Measurements from ENCODE around the gene PALD1. TPM values are rescaled to one million over a fixed set of nuclear protein-coding genes. Genes with fewer than 3 reads are reported as not detected.

The PALD1 gene
- total and polyA plus RNA-seq, 2 of the 13 experiments (the other 11 are each of a cell fraction or from before 2014, with no cell fraction given): 0.07 to 0.09 TPM

DNA sequence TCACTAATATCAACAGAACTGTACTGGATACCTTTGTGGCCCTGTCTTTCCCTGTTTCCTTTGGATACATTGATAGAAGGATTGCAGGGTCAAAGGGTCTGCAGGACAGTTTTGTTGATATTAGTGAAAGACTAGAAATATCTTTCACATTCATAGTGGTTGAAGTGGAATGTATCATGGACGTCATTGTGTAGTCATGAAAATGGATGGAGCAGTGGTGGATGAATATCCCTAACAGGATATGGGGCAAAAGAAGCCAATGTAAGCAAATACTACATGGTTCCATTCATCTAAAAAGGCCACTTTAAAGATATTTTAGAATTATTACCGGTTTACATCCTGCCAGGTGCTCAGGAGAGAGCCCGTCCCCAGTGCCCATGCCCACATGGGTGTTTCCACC is 23.8 kb downstream of the PALD1 start:
- intact Hi-C loops (cut with micrococcal nuclease; ENCODE audit: unreplicated experiment) (no loop called here), in situ Hi-C loops (cut with HindIII; ENCODE audit: extremely low pct_ligation_motif_present, low pct_unique_long_range_greater_than_20kb) (no loop called here)
- no TSS peak for BruUV-seq (replicated peaks)
- ChIA-PET POLR2A (no interaction called here), CTCF (ENCODE audit: low intra/inter-chr PET ratio, low total read pairs) (no interaction called here)
- 47% methylated on average over 3 of the region's 3 CpGs for WGBS (ENCODE audit: low lambda C conversion rate)
- peaks cover 0 to 5% of the 10 kb centered on the region in 2 experiments; a peak in 1 of 5 replicates for H3K27me3 ChIP-seq (ENCODE audit: control insufficient read depth in 1 of 2, insufficient read depth in 2 of 2, low read length in 2 of 2)
- no peak overlapping the region for H2AFZ ChIP-seq (ENCODE audit: low read length)
- H3K36me3 ChIP-seq (replicated peaks in 1 of 2; ENCODE audit: control insufficient read depth in 1 of 2, insufficient read depth in 2 of 2, low read length in 2 of 2): no peaks in the 10 kb centered on the region
- no peak for FAIRE-seq
- no peak overlapping the region for H3K27ac ChIP-seq (ENCODE audit: extremely low read length, insufficient read depth, low read length)
- H3K4me2 ChIP-seq (ENCODE audit: low read depth, low read length): no peak overlapping the region
- no peak for DNase-seq (ENCODE audit: low spot score)
- H3K4me3 ChIP-seq (replicated peaks in 1 of 3; ENCODE audit: insufficient read depth in 1 of 3, low read depth in 2 of 3, low read length in 3 of 3): no peak overlapping the region
- H3K9ac ChIP-seq (ENCODE audit: insufficient read depth, low read depth, low read length): no peak overlapping the region
- ATAC-seq: no peak
- H3K4me1 ChIP-seq (ENCODE audit: insufficient read depth, low read length): peaks cover 29% of the 10 kb centered on the region
- no peaks in the 10 kb centered on the region for H4K20me1 ChIP-seq (ENCODE audit: insufficient read depth, low read length)
- TF ChIP-seq MATR3 (CRISPR knock-in tag; IDR thresholded peaks at IDR 0.05) (no peak), ZIK1 (CRISPR knock-in tag; IDR thresholded peaks at IDR 0.05; ENCODE audit: borderline replicate concordance, low read depth) (no peak), HMG20A (CRISPR knock-in tag; IDR thresholded peaks at IDR 0.05; ENCODE audit: borderline replicate concordance) (no peak), SMC3 (IDR thresholded peaks at IDR 0.05; ENCODE audit: low read length) (no peak), SRSF1 (optimal IDR thresholded peaks at IDR 0.05; ENCODE audit: low read depth, low read length) (no peak), SAFB2 (CRISPR knock-in tag; IDR thresholded peaks at IDR 0.05; ENCODE audit: borderline replicate concordance, low read depth) (no peak), KDM6A (CRISPR knock-in tag; IDR thresholded peaks at IDR 0.05; ENCODE audit: low read depth) (no peak), CENPT (CRISPR knock-in tag; IDR thresholded peaks at IDR 0.05; ENCODE audit: low read depth) (no peak), ZNF446 (CRISPR knock-in tag; IDR thresholded peaks at IDR 0.05) (no peak), ZNF850 (CRISPR knock-in tag; conservative IDR thresholded peaks at IDR 0.05) (no peak), HOXA3 (CRISPR knock-in tag; IDR thresholded peaks at IDR 0.05) (no peak), ZSCAN30 (CRISPR knock-in tag; IDR thresholded peaks at IDR 0.05) (no peak), PHF8 (CRISPR knock-in tag; IDR thresholded peaks at IDR 0.05) (no peak), ZFAT (CRISPR knock-in tag; conservative IDR thresholded peaks at IDR 0.05) (no peak), ZNF335 (CRISPR knock-in tag; IDR thresholded peaks at IDR 0.05) (no peak), MEIS2 (CRISPR knock-in tag; IDR thresholded peaks at IDR 0.05) (no peak)
- TF ChIP-seq, protein P1, sequence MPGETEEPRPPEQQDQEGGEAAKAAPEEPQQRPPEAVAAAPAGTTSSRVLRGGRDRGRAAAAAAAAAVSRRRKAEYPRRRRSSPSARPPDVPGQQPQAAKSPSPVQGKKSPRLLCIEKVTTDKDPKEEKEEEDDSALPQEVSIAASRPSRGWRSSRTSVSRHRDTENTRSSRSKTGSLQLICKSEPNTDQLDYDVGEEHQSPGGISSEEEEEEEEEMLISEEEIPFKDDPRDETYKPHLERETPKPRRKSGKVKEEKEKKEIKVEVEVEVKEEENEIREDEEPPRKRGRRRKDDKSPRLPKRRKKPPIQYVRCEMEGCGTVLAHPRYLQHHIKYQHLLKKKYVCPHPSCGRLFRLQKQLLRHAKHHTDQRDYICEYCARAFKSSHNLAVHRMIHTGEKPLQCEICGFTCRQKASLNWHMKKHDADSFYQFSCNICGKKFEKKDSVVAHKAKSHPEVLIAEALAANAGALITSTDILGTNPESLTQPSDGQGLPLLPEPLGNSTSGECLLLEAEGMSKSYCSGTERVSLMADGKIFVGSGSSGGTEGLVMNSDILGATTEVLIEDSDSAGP (CRISPR knock-in tag; IDR thresholded peaks at IDR 0.05; ENCODE audit: borderline replicate concordance): no peak
- TF ChIP-seq, protein P2, sequence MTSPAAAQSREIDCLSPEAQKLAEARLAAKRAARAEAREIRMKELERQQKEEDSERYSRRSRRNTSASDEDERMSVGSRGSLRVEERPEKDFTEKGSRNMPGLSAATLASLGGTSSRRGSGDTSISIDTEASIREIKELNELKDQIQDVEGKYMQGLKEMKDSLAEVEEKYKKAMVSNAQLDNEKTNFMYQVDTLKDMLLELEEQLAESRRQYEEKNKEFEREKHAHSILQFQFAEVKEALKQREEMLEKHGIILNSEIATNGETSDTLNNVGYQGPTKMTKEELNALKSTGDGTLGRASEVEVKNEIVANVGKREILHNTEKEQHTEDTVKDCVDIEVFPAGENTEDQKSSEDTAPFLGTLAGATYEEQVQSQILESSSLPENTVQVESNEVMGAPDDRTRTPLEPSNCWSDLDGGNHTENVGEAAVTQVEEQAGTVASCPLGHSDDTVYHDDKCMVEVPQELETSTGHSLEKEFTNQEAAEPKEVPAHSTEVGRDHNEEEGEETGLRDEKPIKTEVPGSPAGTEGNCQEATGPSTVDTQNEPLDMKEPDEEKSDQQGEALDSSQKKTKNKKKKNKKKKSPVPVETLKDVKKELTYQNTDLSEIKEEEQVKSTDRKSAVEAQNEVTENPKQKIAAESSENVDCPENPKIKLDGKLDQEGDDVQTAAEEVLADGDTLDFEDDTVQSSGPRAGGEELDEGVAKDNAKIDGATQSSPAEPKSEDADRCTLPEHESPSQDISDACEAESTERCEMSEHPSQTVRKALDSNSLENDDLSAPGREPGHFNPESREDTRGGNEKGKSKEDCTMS (CRISPR knock-in tag; conservative IDR thresholded peaks at IDR 0.05): no peak
- TF ChIP-seq, protein P3, sequence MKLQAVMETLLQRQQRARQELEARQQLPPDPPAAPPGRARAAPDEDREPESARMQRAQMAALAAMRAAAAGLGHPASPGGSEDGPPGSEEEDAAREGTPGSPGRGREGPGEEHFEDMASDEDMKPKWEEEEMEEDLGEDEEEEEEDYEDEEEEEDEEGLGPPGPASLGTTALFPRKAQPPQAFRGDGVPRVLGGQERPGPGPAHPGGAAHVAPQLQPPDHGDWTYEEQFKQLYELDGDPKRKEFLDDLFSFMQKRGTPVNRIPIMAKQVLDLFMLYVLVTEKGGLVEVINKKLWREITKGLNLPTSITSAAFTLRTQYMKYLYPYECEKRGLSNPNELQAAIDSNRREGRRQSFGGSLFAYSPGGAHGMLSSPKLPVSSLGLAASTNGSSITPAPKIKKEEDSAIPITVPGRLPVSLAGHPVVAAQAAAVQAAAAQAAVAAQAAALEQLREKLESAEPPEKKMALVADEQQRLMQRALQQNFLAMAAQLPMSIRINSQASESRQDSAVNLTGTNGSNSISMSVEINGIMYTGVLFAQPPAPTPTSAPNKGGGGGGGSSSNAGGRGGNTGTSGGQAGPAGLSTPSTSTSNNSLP (IDR thresholded peaks at IDR 0.05; ENCODE audit: low read depth, low read length): no peak
- no peaks in the 10 kb centered on the region for H3K9me3 ChIP-seq (ENCODE audit: low read length)
- no peaks in the 10 kb centered on the region for H3K79me2 ChIP-seq (ENCODE audit: insufficient read depth, low read length)

Measured in HepG2 (cell line).